K562 (cell line): Measurements from ENCODE around the gene DTNBP1.

ENCODE experiments used
- ARID4B ChIP-seq: sonication (generic); formaldehyde crosslinking; IDR thresholded peaks from 2 replicates; pipeline ENCODE4 v1.8.0; 2022; ENCODE audit warnings: mild to moderate bottlenecking, missing genetic modification reagents
- CTCF ChIP-seq, 3 experiments: IDR thresholded peaks in 2 of 3; conservative IDR thresholded peaks in 1 of 3; 2 replicates each; pipeline ENCODE4 v1.5.1; 2011 to 2012; ENCODE audit warnings: low read length in 3 of 3, mild to moderate bottlenecking in 3 of 3, control low read depth in 2 of 3, improper control_type of control experiment in 1 of 3, inconsistent platforms in 1 of 3, low read depth in 1 of 3, mixed read lengths in 1 of 3, moderate library complexity in 1 of 3; ENCODE audit not compliant: insufficient read depth in 2 of 3
- NCOA1 ChIP-seq: fragments of 450-650 bp; IDR thresholded peaks from 2 replicates; pipeline ENCODE4 v1.6.1; 2016; ENCODE audit warnings: low read depth
- POLR2AphosphoS5 ChIP-seq: IDR thresholded peaks from 2 replicates; pipeline ENCODE4 v1.6.1; 2011; ENCODE audit warnings: mild to moderate bottlenecking, low read depth, low read length, moderate library complexity; ENCODE audit not compliant: control insufficient read depth, insufficient read depth
- SIX5 ChIP-seq, 2 experiments: IDR thresholded peaks; 2 replicates each; pipeline ENCODE4 v1.6.1; 2011; ENCODE audit warnings: low read length in 2 of 2, borderline replicate concordance in 1 of 2, low read depth in 1 of 2, mild to moderate bottlenecking in 1 of 2, moderate library complexity in 1 of 2; ENCODE audit not compliant: insufficient read depth in 1 of 2
- SMAD3 ChIP-seq: fragments of 450-650 bp; formaldehyde crosslinking; conservative IDR thresholded peaks from 2 replicates; pipeline ENCODE4 v1.4.0; 2020; ENCODE audit warnings: mild to moderate bottlenecking
- TAF7 ChIP-seq: fragments of 450-650 bp; IDR thresholded peaks from 2 replicates; pipeline ENCODE4 v1.6.1; 2016; ENCODE audit warnings: missing genetic modification characterization, missing compliant biosample characterization
- WHSC1 ChIP-seq: IDR thresholded peaks from one replicate; pipeline ENCODE4 v1.6.1; 2012; ENCODE audit warnings: low read length, control low read depth, inconsistent platforms
- ZNF699 ChIP-seq: fragments of 250-450 bp; sonication (Bioruptor Pico); IDR thresholded peaks from 2 replicates; pipeline ENCODE4 v1.8.0; 2021; ENCODE audit warnings: mild to moderate bottlenecking, moderate library complexity; ENCODE audit not compliant: insufficient replicate concordance

- no peak for TF ChIP-seq WHSC1
- TF ChIP-seq CTCF (IDR thresholded peaks at IDR 0.05 in 2 of 3, conservative IDR thresholded peaks at IDR 0.05 in 1 of 3; ENCODE audit: insufficient read depth in 2 of 3, low read depth in 1 of 3, low read length in 3 of 3), result no peak
- TF ChIP-seq ARID4B (CRISPR knock-in tag), result no peak
- TF ChIP-seq POLR2AphosphoS5, result no peak
- TF ChIP-seq NCOA1, result no peak
- TF ChIP-seq SIX5 (IDR thresholded peaks at IDR 0.05; ENCODE audit: borderline replicate concordance in 1 of 2, insufficient read depth in 1 of 2, low read depth in 1 of 2, low read length in 2 of 2), result no peak
- TF ChIP-seq ZNF699, result no peak
- TF ChIP-seq SMAD3 (CRISPR knock-in tag), result no peak
- TF ChIP-seq TAF7 (tag), result no peak
These were observed 66.5 kb downstream of the DTNBP1 start for GRCh38 chr6:15596186-15596896.
